Measurements from ENCODE around the gene PIGQ. TPM values are rescaled to one million over a fixed set of nuclear protein-coding genes. Genes with fewer than 3 reads are reported as not detected.

Gene PIGQ
- total RNA-seq, 1 donor from 2014 or later: 63.6 TPM

- peaks cover 2% of the 10 kb centered on the region for H3K27me3 Mint-ChIP-seq (ENCODE audit: unreplicated experiment)
- DNase-seq (ENCODE audit: extremely low spot score, unreplicated experiment): no peak
- H3K9me3 Mint-ChIP-seq (ENCODE audit: unreplicated experiment): no peaks in the 10 kb centered on the region
- TF ChIP-seq CTCF (IDR thresholded peaks at IDR 0.05): no peak
- H3K27ac Mint-ChIP-seq (ENCODE audit: unreplicated experiment): no peak overlapping the region
- H3K4me3 Mint-ChIP-seq (ENCODE audit: unreplicated experiment): no peak overlapping the region
- peaks cover 10% of the 10 kb centered on the region for H3K4me1 Mint-ChIP-seq (ENCODE audit: unreplicated experiment)
- peaks cover 3% of the 10 kb centered on the region for H3K36me3 Mint-ChIP-seq (ENCODE audit: unreplicated experiment)
Observed at GRCh38 chr16:555528-556473, 14.0 kb upstream of the PIGQ start.

- H3K36me3 Mint-ChIP-seq (ENCODE audit: unreplicated experiment): peaks cover 3% of the 10 kb centered on the region
- no peak for TF ChIP-seq CTCF (IDR thresholded peaks at IDR 0.05)
Observed at GRCh38 chr16:556474-557173, 13.1 kb upstream of the PIGQ start.

GRCh38 chr16:557463-558297 lies 12.1 kb upstream of the PIGQ start:
- TF ChIP-seq CTCF (IDR thresholded peaks at IDR 0.05): no peak
- no peak overlapping the region for H3K4me3 Mint-ChIP-seq (ENCODE audit: unreplicated experiment)
- H3K36me3 Mint-ChIP-seq (ENCODE audit: unreplicated experiment): peaks cover 3% of the 10 kb centered on the region
- H3K4me1 Mint-ChIP-seq (ENCODE audit: unreplicated experiment): peaks cover 10% of the 10 kb centered on the region
- no peaks in the 10 kb centered on the region for H3K9me3 Mint-ChIP-seq (ENCODE audit: unreplicated experiment)
- DNase-seq (ENCODE audit: extremely low spot score, unreplicated experiment): no peak
- H3K27me3 Mint-ChIP-seq (ENCODE audit: unreplicated experiment): peaks cover 2% of the 10 kb centered on the region
- no peak overlapping the region for H3K27ac Mint-ChIP-seq (ENCODE audit: unreplicated experiment)

More at GRCh38 chr16:556474-557173, 13.1 kb upstream of the PIGQ start:
- H3K9me3 Mint-ChIP-seq (ENCODE audit: unreplicated experiment): no peaks in the 10 kb centered on the region
- H3K27ac Mint-ChIP-seq (ENCODE audit: unreplicated experiment): no peak overlapping the region
- H3K27me3 Mint-ChIP-seq (ENCODE audit: unreplicated experiment): peaks cover 2% of the 10 kb centered on the region
- H3K4me3 Mint-ChIP-seq (ENCODE audit: unreplicated experiment): no peak overlapping the region
- DNase-seq (ENCODE audit: extremely low spot score, unreplicated experiment): no peak
- H3K4me1 Mint-ChIP-seq (ENCODE audit: unreplicated experiment): peaks cover 10% of the 10 kb centered on the region

GRCh38 chr16:558298-559020 lies 11.3 kb upstream of the PIGQ start:
- H3K4me1 Mint-ChIP-seq (ENCODE audit: unreplicated experiment): peaks cover 10% of the 10 kb centered on the region
- no peak for DNase-seq (ENCODE audit: extremely low spot score, unreplicated experiment)
- no peaks in the 10 kb centered on the region for H3K9me3 Mint-ChIP-seq (ENCODE audit: unreplicated experiment)
- no peak for TF ChIP-seq CTCF (IDR thresholded peaks at IDR 0.05)
- H3K36me3 Mint-ChIP-seq (ENCODE audit: unreplicated experiment): peaks cover 3% of the 10 kb centered on the region
- H3K4me3 Mint-ChIP-seq (ENCODE audit: unreplicated experiment): no peak overlapping the region
- H3K27me3 Mint-ChIP-seq (ENCODE audit: unreplicated experiment): peaks cover 2% of the 10 kb centered on the region
- H3K27ac Mint-ChIP-seq (ENCODE audit: unreplicated experiment): no peak overlapping the region
